OCI-LY3 (cell line): ENCODE data around the gene LRRC53.

Experiments
- H2AFZ ChIP-seq: fragments of 200-600, 300-600 bp; shearing (Covaris generic); 2 replicates; pipeline ENCODE4 v1.6.0; 2014; ENCODE audit warnings: antibody characterized with exemption, low read depth, low read length
- H3K27ac ChIP-seq: fragments of 200-600, 300-600 bp; sonication (generic); 2 replicates; pipeline ENCODE4 v1.5.1; 2014; ENCODE audit warnings: mild to moderate bottlenecking, low read length, moderate library complexity, mixed read lengths
- H3K27me3 ChIP-seq: fragments of 200-600, 300-600 bp; sonication (generic); 2 replicates; pipeline ENCODE4 v1.6.1; 2014; ENCODE audit warnings: low read depth, low read length, mixed read lengths
- H3K36me3 ChIP-seq: fragments of 200-600, 300-600 bp; sonication (generic); replicated peaks from 2 replicates; pipeline ENCODE3; 2014; ENCODE audit warnings: low read depth, low read length, mixed read lengths
- H3K4me1 ChIP-seq: fragments of 300-600, 200-600 bp; sonication (generic); 2 replicates; pipeline ENCODE4 v1.6.1; 2014; ENCODE audit warnings: low read length, mixed read lengths
- H3K4me2 ChIP-seq: fragments of 200-600, 300-600 bp; sonication (generic); 2 replicates; pipeline ENCODE4 v1.6.1; 2014; ENCODE audit warnings: low read length, mixed read lengths
- H3K4me3 ChIP-seq: fragments of 300-600, 200-600 bp; sonication (generic); 2 replicates; pipeline ENCODE4 v1.5.1; 2014; ENCODE audit warnings: antibody characterized with exemption, mild to moderate bottlenecking, low read length, moderate library complexity
- H3K79me2 ChIP-seq: fragments of 300-600, 200-600 bp; shearing (Covaris generic); 2 replicates; pipeline ENCODE4 v1.6.1; 2014; ENCODE audit warnings: mild to moderate bottlenecking, low read length, mixed read lengths
- H3K9ac ChIP-seq: fragments of 300-600, 200-600 bp; shearing (Covaris generic); 2 replicates; pipeline ENCODE4 v1.6.0; 2014; ENCODE audit warnings: mild to moderate bottlenecking, low read length, moderate library complexity
- H3K9me3 ChIP-seq: fragments of 200-600, 300-600 bp; shearing (Covaris generic); 2 replicates; pipeline ENCODE4 v1.6.1; 2014; ENCODE audit warnings: low read length, mixed read lengths; ENCODE audit not compliant: insufficient read depth
- H4K20me1 ChIP-seq: fragments of 200-600, 300-600 bp; sonication (generic); 2 replicates; pipeline ENCODE4 v1.6.1; 2016; ENCODE audit warnings: low read length, mixed read lengths; ENCODE audit not compliant: insufficient read depth
- CTCF ChIP-seq: fragments of 200-600, 300-600 bp; sonication (generic); IDR thresholded peaks from 2 replicates; pipeline ENCODE4 v1.5.1; 2014; ENCODE audit warnings: antibody characterized with exemption, low read length, low read depth
- EZH2phosphoT487 ChIP-seq: fragments of 200-600 bp; shearing (Covaris generic); IDR thresholded peaks from 2 replicates; pipeline ENCODE4 v1.6.1; 2018; ENCODE audit warnings: antibody characterized with exemption, mixed run types, low read depth

The LRRC53 gene

GRCh38 chr1:74455390-74455789 lies 57.0 kb downstream of the LRRC53 start:
- H3K79me2 ChIP-seq = no peaks in the 10 kb centered on the region
- H3K4me1 ChIP-seq = no peaks in the 10 kb centered on the region
- no peaks in the 10 kb centered on the region for H3K36me3 ChIP-seq
- no peak overlapping the region for H3K4me2 ChIP-seq
- H3K27ac ChIP-seq = no peak overlapping the region
- TF ChIP-seq CTCF (no peak), EZH2phosphoT487 (no peak)
- H2AFZ ChIP-seq = no peak overlapping the region
- H3K4me3 ChIP-seq = no peak overlapping the region
- no peaks in the 10 kb centered on the region for H3K27me3 ChIP-seq
- H3K9ac ChIP-seq = no peak overlapping the region
- H4K20me1 ChIP-seq = no peaks in the 10 kb centered on the region
- H3K9me3 ChIP-seq = no peaks in the 10 kb centered on the region

GRCh38 chr1:74453277-74453676 lies 59.1 kb downstream of the LRRC53 start:
- Histone ChIP-seq H3K4me3 (no peak overlapping the region), H4K20me1 (no peaks in the 10 kb centered on the region), H2AFZ (no peak overlapping the region), H3K79me2 (no peaks in the 10 kb centered on the region), H3K4me1 (no peaks in the 10 kb centered on the region), H3K9ac (no peak overlapping the region), H3K27me3 (no peaks in the 10 kb centered on the region), H3K27ac (no peak overlapping the region), H3K9me3 (no peaks in the 10 kb centered on the region), H3K4me2 (no peak overlapping the region), H3K36me3 (no peaks in the 10 kb centered on the region)
- TF ChIP-seq CTCF = no peak
- TF ChIP-seq EZH2phosphoT487 = no peak

GRCh38 chr1:74452035-74452434 lies 60.4 kb downstream of the LRRC53 start:
- no peaks in the 10 kb centered on the region for H3K27me3 ChIP-seq
- H3K27ac ChIP-seq = no peak overlapping the region
- TF ChIP-seq CTCF (no peak), EZH2phosphoT487 (no peak)
- no peak overlapping the region for H3K4me2 ChIP-seq
- no peaks in the 10 kb centered on the region for H3K4me1 ChIP-seq
- H3K4me3 ChIP-seq = no peak overlapping the region
- no peaks in the 10 kb centered on the region for H4K20me1 ChIP-seq
- no peaks in the 10 kb centered on the region for H3K9me3 ChIP-seq
- no peak overlapping the region for H2AFZ ChIP-seq
- no peak overlapping the region for H3K9ac ChIP-seq
- no peaks in the 10 kb centered on the region for H3K79me2 ChIP-seq
- H3K36me3 ChIP-seq = no peaks in the 10 kb centered on the region

DNA sequence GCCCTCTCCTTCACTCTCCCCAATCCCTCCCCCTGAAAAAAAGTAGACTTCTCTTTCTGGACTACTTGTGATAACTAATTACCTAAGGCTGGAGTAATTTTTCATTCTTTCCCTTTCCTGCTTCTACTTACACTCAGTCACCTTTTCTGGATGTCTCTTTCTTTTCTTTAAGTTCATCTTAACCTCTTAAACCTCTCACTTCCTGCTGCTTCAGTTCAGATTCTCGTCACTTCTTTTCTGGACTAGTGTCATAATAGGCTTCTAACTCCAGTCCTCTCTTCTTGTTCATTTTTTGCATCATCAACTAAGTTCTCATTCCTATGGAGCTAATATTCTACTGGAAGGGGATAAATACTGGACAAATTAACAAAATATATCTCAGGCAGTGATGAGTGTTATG lies 75.4 kb downstream of the LRRC53 start:
- Histone ChIP-seq H3K4me3 (no peak overlapping the region), H2AFZ (no peak overlapping the region), H3K9ac (no peak overlapping the region), H3K9me3 (no peaks in the 10 kb centered on the region), H3K36me3 (no peaks in the 10 kb centered on the region), H3K27ac (no peak overlapping the region), H3K27me3 (no peaks in the 10 kb centered on the region), H3K79me2 (no peaks in the 10 kb centered on the region), H4K20me1 (no peaks in the 10 kb centered on the region), H3K4me1 (peaks cover 22% of the 10 kb centered on the region), H3K4me2 (peak overlapping the region; percentile 80)
- TF ChIP-seq CTCF = no peak
